EH (cell line): ENCODE results near the gene CDK1.

Source experiments
- DNase-seq: peaks from one replicate; pipeline ENCODE4 v3.0.0-alpha.2; 2015; ENCODE audit warnings: low read depth

CDK1 gene

DNA sequence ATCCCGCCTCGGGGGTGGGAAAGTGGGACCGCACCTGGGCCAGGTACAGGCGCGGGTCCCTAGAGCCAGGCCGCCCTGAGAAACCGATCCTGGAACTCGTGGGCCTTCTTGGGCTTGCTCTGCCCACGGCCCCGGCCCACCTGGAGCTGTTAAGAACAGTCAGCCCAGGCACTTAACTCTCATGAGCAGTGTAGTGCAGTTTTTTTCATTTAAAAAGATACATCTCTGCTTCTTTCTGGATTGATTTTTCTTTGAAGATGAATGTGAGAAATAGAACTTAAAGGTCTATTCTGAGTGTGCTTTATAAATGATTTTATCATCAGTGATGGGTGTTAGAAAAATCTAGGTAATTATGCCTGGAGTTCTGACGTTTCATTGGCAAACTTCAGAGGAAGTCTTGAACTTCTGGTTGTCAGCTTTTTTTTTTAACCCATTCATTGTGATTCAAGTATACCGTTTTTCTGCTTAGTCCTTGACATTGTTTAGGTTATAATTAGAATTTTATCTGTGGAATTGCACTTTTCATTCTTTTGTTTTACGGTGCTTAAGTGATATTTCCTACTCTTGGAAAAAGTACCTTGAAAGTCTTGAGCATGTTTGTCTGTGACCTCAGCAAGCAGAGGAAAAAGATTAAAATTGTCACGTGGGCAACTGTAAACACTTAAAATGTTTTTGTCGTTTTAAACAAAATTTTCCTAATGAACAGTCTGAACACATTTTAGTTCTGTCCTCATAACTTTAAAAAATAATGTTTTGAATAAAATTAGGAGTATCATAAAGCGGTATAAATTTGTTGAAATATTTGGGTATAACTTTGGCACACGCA, 906 bp downstream of the CDK1 start:
- DNase-seq: peak; percentile 20

DNA sequence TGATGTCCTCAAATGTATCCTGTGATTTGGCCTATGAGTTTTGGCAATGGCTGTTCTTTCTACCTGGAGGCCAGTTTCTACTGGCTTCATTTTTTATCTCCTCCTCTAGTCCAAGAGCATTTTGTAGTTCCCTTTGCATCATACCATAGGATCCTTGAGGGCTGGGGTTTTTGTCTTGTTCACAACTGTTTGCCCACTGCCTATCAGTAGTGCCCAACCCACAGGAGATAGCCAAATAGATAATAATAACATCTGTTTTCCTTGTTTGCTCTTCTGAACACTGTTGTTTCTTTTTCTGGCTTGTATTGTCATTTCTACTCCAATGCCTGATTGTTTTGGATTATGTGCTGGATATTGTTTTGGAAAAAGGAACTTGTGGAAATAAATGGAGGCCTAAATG, 3.4 kb downstream of the CDK1 start:
- no peak for DNase-seq

- DNase-seq: no peak
Observed at GRCh38 chr10:60784641-60785040, 6.4 kb downstream of the CDK1 start.

GRCh38 chr10:60788544-60788943, 10.3 kb downstream of the CDK1 start:
- no peak for DNase-seq

- DNase-seq: no peak
Observed at GRCh38 chr10:60789340-60789739, 11.1 kb downstream of the CDK1 start.

GRCh38 chr10:60794953-60795352, 16.7 kb downstream of the CDK1 start:
- DNase-seq: no peak

- DNase-seq: no peak
Observed at GRCh38 chr10:60795465-60796202, 17.4 kb downstream of the CDK1 start.

DNA sequence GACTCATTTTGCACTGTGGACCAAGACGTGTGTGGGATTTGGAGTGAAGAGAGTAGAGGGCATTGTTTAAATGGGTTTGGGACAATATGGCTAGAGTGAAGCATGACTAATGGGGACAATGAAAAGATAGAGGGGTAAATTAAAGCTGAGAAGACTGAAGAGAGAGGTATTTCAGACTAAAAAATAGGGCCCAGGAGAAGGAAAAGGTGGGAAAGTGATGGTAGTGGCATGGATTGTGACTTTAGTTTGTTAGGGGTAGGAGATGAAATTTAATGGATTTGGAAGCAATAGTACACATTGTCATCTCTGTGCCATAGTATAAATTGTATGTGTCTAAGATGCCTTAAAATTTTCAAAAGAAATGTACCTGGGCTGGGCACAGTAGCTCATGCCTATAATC, 18.2 kb downstream of the CDK1 start:
- DNase-seq: no peak

- DNase-seq: no peak
Observed at GRCh38 chr10:60797200-60797599, 18.9 kb downstream of the CDK1 start.

DNA sequence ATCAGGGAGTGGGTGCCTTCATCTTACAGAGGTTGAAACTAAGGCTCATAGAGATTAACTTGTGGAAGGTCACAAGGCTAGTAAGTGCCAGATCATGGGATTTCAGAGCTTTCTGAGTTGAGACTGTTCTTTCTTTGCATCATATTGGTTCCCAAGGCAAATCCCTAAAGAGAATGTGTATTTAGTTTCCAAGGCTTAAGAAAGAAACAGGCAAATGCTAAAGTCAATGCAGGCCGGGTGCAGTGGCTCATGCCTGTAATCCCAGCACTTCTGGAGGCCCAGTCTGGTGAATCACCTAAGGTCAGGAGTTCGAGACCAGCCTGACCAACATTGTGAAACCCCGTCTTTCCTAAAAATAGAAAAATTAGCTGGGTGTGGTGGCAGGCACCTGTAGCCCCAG, 19.8 kb downstream of the CDK1 start:
- DNase-seq: peak; percentile 45

- DNase-seq: no peak
Observed at GRCh38 chr10:60798870-60799269, 20.6 kb downstream of the CDK1 start.

DNA sequence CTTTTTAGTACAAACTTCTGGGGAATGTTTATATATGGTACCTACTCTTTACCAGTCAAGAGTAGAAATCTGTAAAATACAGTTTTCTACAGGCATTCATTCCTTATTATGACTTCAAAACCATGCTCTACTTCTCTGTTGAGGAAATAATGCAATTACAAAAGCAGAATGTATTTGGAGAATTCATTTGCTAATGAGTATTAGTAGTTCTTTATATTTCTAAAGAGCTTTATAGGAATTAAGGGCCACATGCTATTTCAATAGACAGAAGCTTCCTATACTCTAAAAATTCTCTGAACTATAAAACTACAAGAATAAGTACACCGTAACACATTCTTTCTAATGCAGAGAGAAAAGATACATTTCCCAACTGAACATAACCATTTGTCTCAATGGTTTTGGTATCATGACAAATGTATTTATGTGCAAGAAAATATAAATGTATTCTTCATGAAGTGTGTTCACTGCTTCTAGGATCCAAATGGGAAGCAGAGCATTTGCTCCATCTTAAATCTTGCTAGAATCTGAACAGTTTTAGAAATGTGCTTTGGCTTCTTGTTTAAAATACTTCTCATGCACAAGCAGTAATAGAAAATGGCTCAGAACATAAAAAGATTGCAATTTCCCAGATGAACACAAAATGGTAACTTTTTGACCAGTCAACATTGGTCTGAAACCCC, 21.8 kb downstream of the CDK1 start:
- no peak for DNase-seq

GRCh38 chr10:60800918-60801317, 22.6 kb downstream of the CDK1 start:
- no peak for DNase-seq

DNA sequence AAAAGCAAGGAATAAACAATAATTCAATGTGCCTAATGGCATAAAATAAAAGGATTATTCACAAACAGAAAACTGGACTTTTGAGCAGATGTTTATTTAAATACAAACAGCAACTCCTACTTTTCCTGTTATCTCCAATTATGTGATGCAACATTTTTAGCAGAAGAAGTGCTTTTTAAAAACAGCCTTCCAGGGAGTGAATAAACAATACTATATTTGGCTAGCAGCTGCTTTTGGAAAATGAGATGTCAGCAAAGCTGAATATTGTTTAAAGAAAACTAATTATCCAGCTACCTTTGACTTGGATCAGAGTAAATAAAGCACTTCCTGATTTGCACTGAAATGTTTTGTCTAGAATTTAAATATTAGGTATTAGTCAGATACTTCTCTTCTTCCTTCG, 23.2 kb downstream of the CDK1 start:
- no peak for DNase-seq

- DNase-seq: no peak
Observed at GRCh38 chr10:60803433-60803832, 25.2 kb downstream of the CDK1 start.

DNA sequence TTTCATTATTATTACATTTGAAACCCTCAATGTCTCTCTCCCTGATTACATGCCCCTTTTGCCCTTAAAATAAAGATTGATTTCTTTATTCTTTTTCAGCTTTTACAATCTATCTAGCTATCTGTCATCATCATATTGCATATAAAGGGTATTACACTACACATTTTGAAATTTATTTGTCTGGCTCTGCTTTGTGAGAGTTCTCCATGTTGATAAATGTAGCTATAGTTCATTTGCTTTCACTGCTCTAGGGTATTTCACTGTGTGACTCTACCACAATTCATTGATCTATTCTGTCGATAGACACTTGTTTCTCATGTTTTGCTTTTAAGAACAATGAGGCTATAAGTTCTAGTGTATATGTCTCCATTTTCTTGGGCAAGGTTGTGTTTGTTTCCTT, 25.6 kb downstream of the CDK1 start:
- no peak for DNase-seq

GRCh38 chr10:60806921-60807320, 28.6 kb downstream of the CDK1 start:
- peak; percentile 55 for DNase-seq

DNA sequence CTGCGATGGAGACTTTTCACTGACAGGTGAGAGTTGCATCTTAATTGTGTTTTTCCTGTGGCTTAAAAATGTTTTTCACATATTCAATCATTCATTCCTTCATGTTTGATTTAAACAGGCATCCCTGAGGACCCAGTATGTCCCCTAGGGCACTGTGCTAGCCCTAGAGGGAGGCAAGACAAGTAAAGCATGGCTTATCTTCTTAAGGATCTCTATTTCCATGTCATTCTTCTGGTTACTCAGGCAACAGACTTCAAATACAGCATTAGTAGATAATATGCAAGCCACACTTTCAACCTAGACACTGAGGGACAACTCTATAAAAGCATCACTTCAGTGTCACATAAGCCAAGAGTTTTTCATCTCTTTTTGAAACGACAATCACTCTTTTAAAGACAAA, 29.2 kb downstream of the CDK1 start:
- DNase-seq: no peak

GRCh38 chr10:60808036-60808435, 29.8 kb downstream of the CDK1 start:
- peak; percentile 34 for DNase-seq

DNA sequence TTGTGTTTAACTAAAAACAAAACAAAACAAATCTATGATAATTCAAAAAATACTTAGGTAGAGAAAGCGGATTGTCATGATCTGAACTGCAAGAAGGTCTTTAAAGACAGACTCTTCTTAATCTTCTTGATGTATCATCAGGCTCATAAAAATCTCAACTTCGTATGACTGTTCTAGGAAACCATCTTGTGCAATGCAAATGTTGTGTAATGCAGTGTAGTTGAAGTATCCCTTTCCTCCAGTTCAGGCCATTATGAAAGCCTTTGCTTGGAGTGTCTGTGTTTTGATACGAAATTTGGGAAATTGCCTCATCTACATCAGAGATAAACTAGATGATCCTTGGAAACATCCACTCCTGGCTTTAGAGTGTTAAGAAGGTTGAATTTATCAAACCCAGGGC, 30.9 kb downstream of the CDK1 start:
- peak; percentile 84 for DNase-seq

DNA sequence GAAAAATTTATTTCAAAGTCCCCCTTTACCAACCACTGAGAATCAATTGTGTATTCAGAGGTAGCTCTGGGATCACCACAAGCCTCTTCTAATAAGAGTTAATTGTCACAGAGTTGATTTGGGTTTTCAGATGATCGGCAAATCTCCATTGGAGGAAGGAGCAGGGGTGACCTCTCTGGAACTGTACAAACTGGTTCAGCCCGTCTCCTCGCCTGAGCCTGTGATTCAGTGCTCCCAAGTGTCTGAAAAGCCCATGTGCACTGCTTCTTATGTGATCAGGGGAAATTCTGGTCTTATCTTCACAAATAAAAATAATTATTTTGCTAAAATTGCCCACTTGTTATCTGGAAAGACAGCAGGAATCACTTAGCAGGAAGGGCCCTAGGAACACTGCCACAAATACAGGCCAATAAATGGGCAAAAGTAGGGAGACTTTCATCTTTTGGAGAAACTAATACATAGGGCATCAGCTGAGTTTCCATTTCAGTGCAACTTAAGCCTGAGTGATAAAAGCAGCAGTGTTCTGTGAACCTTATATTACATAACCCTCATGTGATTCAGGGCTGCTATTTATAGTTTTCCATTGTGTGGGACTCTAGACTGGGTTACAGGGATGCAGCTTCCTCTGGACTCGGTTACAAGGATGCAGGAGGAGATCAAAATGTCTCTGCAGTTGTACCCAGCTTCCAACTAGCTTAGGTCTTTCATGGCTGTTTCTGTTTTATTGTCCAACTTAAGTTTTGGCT, 32.3 kb downstream of the CDK1 start:
- peak; percentile 72 for DNase-seq
